ENCODE data around the gene PIWIL1. TPM values are rescaled to one million over a fixed set of nuclear protein-coding genes. Genes with fewer than 3 reads are reported as not detected.

PIWIL1 gene
- total RNA-seq, 2 experiments from 2014 or later, result not detected

- DNase-seq, result no peak
- intact Hi-C loops (cut with micrococcal nuclease), result no loop called here
- H3K36me3 Mint-ChIP-seq (ENCODE audit: low read depth), result no peaks in the 10 kb centered on the region
- ChIA-PET POLR2A (no interaction called here), CTCF (no interaction called here)
- H3K9me3 Mint-ChIP-seq, result no peaks in the 10 kb centered on the region
- ATAC-seq, result no peak
- H3K27ac Mint-ChIP-seq, result no peak overlapping the region
- H3K4me3 Mint-ChIP-seq, result no peak overlapping the region
- peaks cover 8% of the 10 kb centered on the region for H3K27me3 Mint-ChIP-seq
- no peak for TF ChIP-seq CTCF (IDR thresholded peaks at IDR 0.05)
- no peaks in the 10 kb centered on the region for H3K4me1 Mint-ChIP-seq (ENCODE audit: low read depth)
Observed at GRCh38 chr12:130350715-130351114, 13.0 kb downstream of the PIWIL1 start.

GRCh38 chr12:130351326-130351725 is 13.6 kb downstream of the PIWIL1 start:
- H3K36me3 Mint-ChIP-seq (ENCODE audit: low read depth), result no peaks in the 10 kb centered on the region
- H3K4me3 Mint-ChIP-seq, result no peak overlapping the region
- intact Hi-C loops (cut with micrococcal nuclease), result no loop called here

GRCh38 chr12:130353081-130353480 is 15.4 kb downstream of the PIWIL1 start:
- ChIA-PET POLR2A (no interaction called here), CTCF (no interaction called here)
- H3K4me3 Mint-ChIP-seq, result no peak overlapping the region
- ATAC-seq, result no peak
- H3K9me3 Mint-ChIP-seq, result no peaks in the 10 kb centered on the region
- H3K36me3 Mint-ChIP-seq (ENCODE audit: low read depth), result no peaks in the 10 kb centered on the region
- TF ChIP-seq CTCF (IDR thresholded peaks at IDR 0.05), result no peak
- no peaks in the 10 kb centered on the region for H3K4me1 Mint-ChIP-seq (ENCODE audit: low read depth)
- H3K27ac Mint-ChIP-seq, result no peak overlapping the region
- intact Hi-C loops (cut with micrococcal nuclease), result no loop called here
- no peak for DNase-seq
- H3K27me3 Mint-ChIP-seq, result peaks cover 9% of the 10 kb centered on the region

More at GRCh38 chr12:130351326-130351725, 13.6 kb downstream of the PIWIL1 start:
- DNase-seq, result no peak
- POLR2A ChIA-PET, result no interaction called here
- no peaks in the 10 kb centered on the region for H3K9me3 Mint-ChIP-seq
- peaks cover 8% of the 10 kb centered on the region for H3K27me3 Mint-ChIP-seq
- H3K27ac Mint-ChIP-seq, result no peak overlapping the region
- TF ChIP-seq CTCF (IDR thresholded peaks at IDR 0.05), result no peak
- ATAC-seq, result no peak
- CTCF ChIA-PET, result no interaction called here
- no peaks in the 10 kb centered on the region for H3K4me1 Mint-ChIP-seq (ENCODE audit: low read depth)

GRCh38 chr12:130354407-130354806 is 16.7 kb downstream of the PIWIL1 start:
- DNase-seq, result no peak
- intact Hi-C loops (cut with micrococcal nuclease), result no loop called here
- ATAC-seq, result no peak
- no peak for TF ChIP-seq CTCF (IDR thresholded peaks at IDR 0.05)
- H3K27me3 Mint-ChIP-seq, result peaks cover 10% of the 10 kb centered on the region
- no peak overlapping the region for H3K27ac Mint-ChIP-seq
- H3K9me3 Mint-ChIP-seq, result no peaks in the 10 kb centered on the region
- POLR2A ChIA-PET, result no interaction called here
- CTCF ChIA-PET, result no interaction called here
- no peaks in the 10 kb centered on the region for H3K36me3 Mint-ChIP-seq (ENCODE audit: low read depth)
- no peak overlapping the region for H3K4me3 Mint-ChIP-seq
- no peaks in the 10 kb centered on the region for H3K4me1 Mint-ChIP-seq (ENCODE audit: low read depth)

- no peak for TF ChIP-seq CTCF (IDR thresholded peaks at IDR 0.05)
Observed at GRCh38 chr12:130356222-130356621, 18.5 kb downstream of the PIWIL1 start.

More at GRCh38 chr12:130356222-130356621, 18.5 kb downstream of the PIWIL1 start:
- intact Hi-C loops (cut with micrococcal nuclease), result no loop called here
- Mint-ChIP-seq H3K4me1 (ENCODE audit: low read depth) (no peaks in the 10 kb centered on the region), H3K27ac (no peak overlapping the region), H3K27me3 (peaks cover 12% of the 10 kb centered on the region), H3K4me3 (no peak overlapping the region), H3K9me3 (no peaks in the 10 kb centered on the region), H3K36me3 (ENCODE audit: low read depth) (no peaks in the 10 kb centered on the region)
- ChIA-PET CTCF (no interaction called here), POLR2A (no interaction called here)
- ATAC-seq (no peak), DNase-seq (no peak)

All from activated CD8-positive, alpha-beta T cell treated with anti-CD3 and anti-CD28 coated beads for 36 hours (primary cell).